HG03558 (cell line): ENCODE results near the gene SLC2A4RG.

Source experiments
- ATAC-seq: cut with Tn5 transposase; IDR thresholded peaks from one replicate; pipeline ENCODE4 v1.9.1; 2021; ENCODE audit warnings: moderate number of reproducible peaks; ENCODE audit not compliant: unreplicated experiment; ENCODE audit errors: extremely low read depth

Gene SLC2A4RG

GRCh38 chr20:63750807-63751470 lies 11.4 kb downstream of the SLC2A4RG start:
- no peak for ATAC-seq

- ATAC-seq = no peak
Measured at GRCh38 chr20:63751471-63752271, 12.1 kb downstream of the SLC2A4RG start.

- ATAC-seq = no peak
Measured at GRCh38 chr20:63752411-63753101, 13.0 kb downstream of the SLC2A4RG start.

- no peak for ATAC-seq
Measured at GRCh38 chr20:63753381-63753780, 13.8 kb downstream of the SLC2A4RG start.

- ATAC-seq = no peak
Measured at GRCh38 chr20:63754008-63754407, 14.4 kb downstream of the SLC2A4RG start.

GRCh38 chr20:63755933-63756647 lies 16.5 kb downstream of the SLC2A4RG start:
- no peak for ATAC-seq

GRCh38 chr20:63756648-63756991 lies 17.0 kb downstream of the SLC2A4RG start:
- no peak for ATAC-seq

- ATAC-seq = no peak
Measured at GRCh38 chr20:63758152-63758551, 18.6 kb downstream of the SLC2A4RG start.

- ATAC-seq = no peak
Measured at GRCh38 chr20:63759377-63759901, 19.9 kb downstream of the SLC2A4RG start.

- no peak for ATAC-seq
Measured at GRCh38 chr20:63765082-63765873, 25.7 kb downstream of the SLC2A4RG start.

- no peak for ATAC-seq
Measured at GRCh38 chr20:63765902-63766301, 26.3 kb downstream of the SLC2A4RG start.

- ATAC-seq = no peak
Measured at GRCh38 chr20:63766695-63767426, 27.3 kb downstream of the SLC2A4RG start.

- no peak for ATAC-seq
Measured at GRCh38 chr20:63767456-63767855, 27.9 kb downstream of the SLC2A4RG start.

GRCh38 chr20:63767886-63768285 lies 28.3 kb downstream of the SLC2A4RG start:
- no peak for ATAC-seq

- ATAC-seq = no peak
Measured at GRCh38 chr20:63768591-63769515, 29.3 kb downstream of the SLC2A4RG start.

GRCh38 chr20:63769891-63770474 lies 30.4 kb downstream of the SLC2A4RG start:
- ATAC-seq = no peak

- ATAC-seq = no peak
Measured at GRCh38 chr20:63771046-63771707, 31.6 kb downstream of the SLC2A4RG start.
